GM12801 (cell line): ENCODE data around the gene GLT8D1.

Experiments used
- CTCF ChIP-seq: IDR thresholded peaks from one replicate; pipeline ENCODE4 v1.5.1; 2011; ENCODE audit warnings: control low read depth; ENCODE audit not compliant: insufficient read length; ENCODE audit errors: extremely low read depth

GLT8D1 gene

GRCh38 chr3:52671676-52672075, 33.9 kb downstream of the GLT8D1 start:
- TF ChIP-seq CTCF: no peak

- TF ChIP-seq CTCF: no peak
Observed at GRCh38 chr3:52670621-52671521, 34.7 kb downstream of the GLT8D1 start.

- no peak for TF ChIP-seq CTCF
Observed at GRCh38 chr3:52663098-52663497, 42.5 kb downstream of the GLT8D1 start.

GRCh38 chr3:52660046-52660445, 45.5 kb downstream of the GLT8D1 start:
- TF ChIP-seq CTCF: no peak

- TF ChIP-seq CTCF: no peak
Observed at GRCh38 chr3:52655895-52656294, 49.7 kb downstream of the GLT8D1 start.

GRCh38 chr3:52651592-52651991, 54.0 kb downstream of the GLT8D1 start:
- TF ChIP-seq CTCF: no peak

- no peak for TF ChIP-seq CTCF
Observed at GRCh38 chr3:52650439-52650838, 55.2 kb downstream of the GLT8D1 start.
